Astrocyte (in vitro differentiated cells and primary cell): ENCODE results near the gene LDLRAD4.

Experiments
- CTCF ChIP-seq: IDR thresholded peaks from 2 replicates; pipeline ENCODE4 v1.5.1; 2011; ENCODE audit warnings: low read depth, mild to moderate bottlenecking, inconsistent platforms, low read length, moderate library complexity; ENCODE audit not compliant: insufficient read depth
- EZH2 ChIP-seq: IDR thresholded peaks from 2 replicates; pipeline ENCODE4 v1.6.1; 2012; ENCODE audit warnings: mild to moderate bottlenecking, low read length, inconsistent platforms; ENCODE audit not compliant: insufficient read depth

GRCh38 chr18:13414102-13414501 is 195.5 kb downstream of the LDLRAD4 start:
- no peak for TF ChIP-seq EZH2
- TF ChIP-seq CTCF: no peak
